Endothelial cell (in vitro differentiated cells): Measurements from ENCODE around the gene PARD3. TPM values are rescaled to one million over a fixed set of nuclear protein-coding genes. Genes with fewer than 3 reads are reported as not detected.

Source experiments
- DNase-seq: peaks from one replicate; pipeline ENCODE4 v3.0.0; 2021; ENCODE audit warnings: low spot score
- H3K27ac Mint-ChIP-seq: one replicate; pipeline ENCODE4 v1.8.0; 2021; ENCODE audit warnings: mixed read lengths, inconsistent platforms; ENCODE audit not compliant: unreplicated experiment
- H3K27me3 Mint-ChIP-seq: one replicate; pipeline ENCODE4 v1.8.0; 2021; ENCODE audit warnings: mild to moderate bottlenecking, moderate library complexity, mixed read lengths, inconsistent platforms; ENCODE audit not compliant: unreplicated experiment
- H3K36me3 Mint-ChIP-seq: one replicate; pipeline ENCODE4 v1.8.0; 2021; ENCODE audit warnings: mild to moderate bottlenecking, low read depth, mixed read lengths, inconsistent platforms; ENCODE audit not compliant: unreplicated experiment
- H3K4me1 Mint-ChIP-seq: one replicate; pipeline ENCODE4 v1.8.0; 2021; ENCODE audit warnings: mild to moderate bottlenecking, mixed read lengths, inconsistent platforms; ENCODE audit not compliant: unreplicated experiment
- H3K4me3 Mint-ChIP-seq: one replicate; pipeline ENCODE4 v1.8.0; 2021; ENCODE audit warnings: mild to moderate bottlenecking, mixed read lengths, inconsistent platforms; ENCODE audit not compliant: unreplicated experiment
- H3K9me3 Mint-ChIP-seq: one replicate; pipeline ENCODE4 v1.8.0; 2021; ENCODE audit warnings: mixed read lengths, inconsistent platforms; ENCODE audit not compliant: unreplicated experiment
- total RNA-seq: library from RNA; stranded (reverse); fragmentation: NEBNext Ultra II Directional; extraction: Animal tissue kit (Norgen Biotek cat#: 25700); gene quantifications from one replicate; pipeline ENCODE4 v1.2.1, GENCODE V29; 2021; ENCODE audit not compliant: unreplicated experiment
- TF ChIP-seq, protein P1 (sequence below): fragments of 200-600 bp; sonication (generic); IDR thresholded peaks from one replicate; pipeline ENCODE4 v1.5.0; 2021; ENCODE audit warnings: antibody characterized with exemption; ENCODE audit not compliant: unreplicated experiment

The PARD3 gene
- total RNA-seq, 1 donor from 2014 or later: 35.2 TPM

DNA sequence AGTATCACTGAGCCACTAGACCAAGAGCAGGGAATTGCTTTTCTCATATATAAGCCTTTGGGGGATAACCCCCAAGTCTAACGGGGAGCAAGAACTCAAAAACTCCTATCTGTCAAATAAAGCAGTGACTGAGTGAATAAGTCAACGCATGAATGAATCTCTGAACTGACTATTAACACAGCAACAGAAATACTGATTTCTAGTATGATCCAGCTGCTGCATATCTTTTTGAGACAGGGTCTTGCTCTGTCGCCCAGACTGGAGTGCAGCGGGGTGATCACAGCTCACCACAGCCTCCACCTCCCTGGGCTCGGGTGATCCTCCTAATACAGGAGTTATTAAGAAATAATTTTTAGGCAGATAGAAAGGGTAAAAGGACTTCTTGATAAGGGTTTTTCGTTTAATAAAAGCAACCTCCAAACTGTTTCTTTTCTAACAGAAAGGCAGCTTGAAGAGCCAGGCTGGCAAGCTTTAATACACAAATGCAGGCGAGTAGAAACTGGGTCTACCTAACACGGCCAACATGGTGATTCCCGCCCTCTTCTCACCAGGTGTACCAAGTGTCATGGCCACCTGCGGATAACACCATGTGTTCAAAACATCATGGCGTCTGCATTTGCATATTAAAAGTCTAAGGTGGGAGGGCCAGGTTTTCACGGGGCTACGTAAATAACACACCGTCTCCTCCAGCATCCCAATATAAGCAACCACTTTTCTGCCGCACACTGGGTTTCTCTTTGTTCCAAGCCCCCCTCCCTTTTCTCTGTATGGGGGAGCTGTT lies 631.9 kb downstream of the PARD3 start:
- no peaks in the 10 kb centered on the region for H3K36me3 Mint-ChIP-seq
- no peak overlapping the region for H3K4me3 Mint-ChIP-seq
- no peaks in the 10 kb centered on the region for H3K9me3 Mint-ChIP-seq
- peaks cover 40% of the 10 kb centered on the region for H3K4me1 Mint-ChIP-seq
- no peak overlapping the region for H3K27ac Mint-ChIP-seq
- DNase-seq: no peak
- TF ChIP-seq, protein P1, sequence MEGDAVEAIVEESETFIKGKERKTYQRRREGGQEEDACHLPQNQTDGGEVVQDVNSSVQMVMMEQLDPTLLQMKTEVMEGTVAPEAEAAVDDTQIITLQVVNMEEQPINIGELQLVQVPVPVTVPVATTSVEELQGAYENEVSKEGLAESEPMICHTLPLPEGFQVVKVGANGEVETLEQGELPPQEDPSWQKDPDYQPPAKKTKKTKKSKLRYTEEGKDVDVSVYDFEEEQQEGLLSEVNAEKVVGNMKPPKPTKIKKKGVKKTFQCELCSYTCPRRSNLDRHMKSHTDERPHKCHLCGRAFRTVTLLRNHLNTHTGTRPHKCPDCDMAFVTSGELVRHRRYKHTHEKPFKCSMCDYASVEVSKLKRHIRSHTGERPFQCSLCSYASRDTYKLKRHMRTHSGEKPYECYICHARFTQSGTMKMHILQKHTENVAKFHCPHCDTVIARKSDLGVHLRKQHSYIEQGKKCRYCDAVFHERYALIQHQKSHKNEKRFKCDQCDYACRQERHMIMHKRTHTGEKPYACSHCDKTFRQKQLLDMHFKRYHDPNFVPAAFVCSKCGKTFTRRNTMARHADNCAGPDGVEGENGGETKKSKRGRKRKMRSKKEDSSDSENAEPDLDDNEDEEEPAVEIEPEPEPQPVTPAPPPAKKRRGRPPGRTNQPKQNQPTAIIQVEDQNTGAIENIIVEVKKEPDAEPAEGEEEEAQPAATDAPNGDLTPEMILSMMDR: no peak
- peaks cover 9% of the 10 kb centered on the region for H3K27me3 Mint-ChIP-seq

DNA sequence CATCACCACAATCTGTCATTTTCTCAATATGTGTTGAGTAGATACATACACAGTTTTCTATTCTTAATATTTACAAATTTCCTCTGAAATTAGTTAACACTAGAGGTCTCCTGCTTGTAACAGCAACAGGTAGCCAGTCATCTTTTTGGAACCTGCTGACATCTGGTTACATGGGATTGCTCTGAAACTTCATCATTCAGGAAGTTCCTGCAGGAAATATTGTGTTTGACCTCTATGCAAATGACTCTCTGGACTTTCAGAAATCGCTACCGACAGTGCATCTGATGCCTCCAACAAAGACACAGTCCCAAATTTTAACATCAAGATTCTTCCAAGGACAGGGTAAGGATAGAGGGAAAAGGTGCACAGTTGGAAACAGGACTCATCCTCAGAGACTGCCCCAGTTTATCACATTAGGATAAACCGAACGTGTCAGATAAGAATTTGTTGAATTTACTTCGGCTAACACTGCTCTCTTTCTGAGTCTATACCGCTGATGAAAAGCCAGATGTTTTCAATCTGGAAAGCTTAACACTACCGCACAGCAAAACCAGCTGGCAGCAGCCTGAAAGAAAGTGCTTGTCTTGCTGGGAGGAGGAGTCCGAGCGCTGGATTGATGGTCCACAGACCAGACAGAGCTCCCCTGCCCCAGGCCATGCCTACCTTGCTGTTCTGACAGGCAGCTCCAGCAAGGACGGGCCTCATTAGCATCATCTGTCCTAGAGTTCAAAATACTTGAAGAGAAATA lies 633.4 kb downstream of the PARD3 start:
- H3K9me3 Mint-ChIP-seq: no peaks in the 10 kb centered on the region
- peaks cover 33% of the 10 kb centered on the region for H3K4me1 Mint-ChIP-seq
- peaks cover 2% of the 10 kb centered on the region for H3K27me3 Mint-ChIP-seq
- no peak overlapping the region for H3K27ac Mint-ChIP-seq
- DNase-seq: no peak
- TF ChIP-seq, protein P1: no peak
- H3K36me3 Mint-ChIP-seq: no peaks in the 10 kb centered on the region
- no peak overlapping the region for H3K4me3 Mint-ChIP-seq

DNA sequence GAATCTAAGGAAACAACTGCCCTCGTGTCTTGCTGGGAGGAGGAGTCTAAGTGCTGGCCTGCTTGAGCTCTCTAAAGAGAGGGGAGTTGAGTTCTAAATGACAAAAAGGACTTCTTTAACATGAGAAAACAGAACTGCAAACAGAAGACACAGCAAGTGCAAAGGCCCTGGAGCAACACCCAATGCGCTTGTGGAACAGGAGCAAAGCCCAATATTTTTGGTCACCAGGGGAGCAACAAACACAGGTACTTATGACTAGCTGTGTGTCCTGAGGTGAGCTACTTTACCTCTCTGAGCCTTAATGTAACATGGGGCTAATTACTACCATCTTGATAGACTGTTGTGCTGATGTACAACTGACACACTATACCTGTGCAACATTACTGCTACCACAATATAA lies 634.3 kb downstream of the PARD3 start:
- no peak overlapping the region for H3K27ac Mint-ChIP-seq
- TF ChIP-seq, protein P1: no peak
- peaks cover 32% of the 10 kb centered on the region for H3K4me1 Mint-ChIP-seq
- H3K27me3 Mint-ChIP-seq: peaks cover 1% of the 10 kb centered on the region
- no peaks in the 10 kb centered on the region for H3K36me3 Mint-ChIP-seq
- no peak overlapping the region for H3K4me3 Mint-ChIP-seq
- H3K9me3 Mint-ChIP-seq: no peaks in the 10 kb centered on the region
- no peak for DNase-seq

DNA sequence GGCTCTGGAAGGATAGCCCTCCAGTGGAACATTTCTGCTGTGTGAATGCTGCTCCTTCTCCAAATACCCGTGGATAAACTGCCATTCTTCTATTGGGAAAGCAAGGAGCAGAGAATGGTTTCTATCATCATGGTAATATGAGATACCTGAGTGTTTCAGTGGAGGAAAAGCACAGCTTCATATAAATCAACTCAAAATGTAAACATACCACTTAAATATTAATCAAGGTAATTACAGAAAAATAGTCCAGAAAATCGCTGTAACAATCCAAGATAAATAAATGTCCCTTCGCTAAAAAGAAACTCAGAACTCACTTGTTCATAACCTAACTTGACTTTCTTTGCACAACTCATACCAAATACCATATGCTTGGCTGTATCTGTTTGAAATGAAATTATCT lies 635.8 kb downstream of the PARD3 start:
- Mint-ChIP-seq H3K4me3 (no peak overlapping the region), H3K27ac (no peak overlapping the region), H3K27me3 (peaks cover 1% of the 10 kb centered on the region), H3K36me3 (no peaks in the 10 kb centered on the region), H3K9me3 (no peaks in the 10 kb centered on the region), H3K4me1 (peaks cover 21% of the 10 kb centered on the region)
- TF ChIP-seq, protein P1: no peak
- no peak for DNase-seq

DNA sequence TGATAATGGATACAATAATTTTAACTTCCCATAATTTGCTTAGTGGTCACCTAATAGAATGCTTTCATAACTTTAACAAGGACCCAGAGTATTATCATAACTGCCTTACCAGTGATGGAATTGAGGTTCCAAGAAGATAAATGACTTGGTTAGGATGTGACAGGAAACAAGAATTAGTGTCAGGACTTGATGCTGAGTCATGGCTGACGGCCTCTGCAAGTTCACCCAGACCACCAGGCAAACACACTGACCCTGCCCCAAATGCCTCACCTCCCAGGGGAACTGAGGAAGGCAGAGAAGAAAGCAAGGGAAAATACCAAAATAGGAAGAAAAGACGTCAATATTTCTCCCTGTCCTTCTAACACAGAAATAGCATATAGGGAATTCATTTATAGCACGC lies 636.3 kb downstream of the PARD3 start:
- no peak for DNase-seq

More for the DNA sequence above, 636.3 kb downstream of the PARD3 start:
- peaks cover 1% of the 10 kb centered on the region for H3K27me3 Mint-ChIP-seq
- H3K4me3 Mint-ChIP-seq: no peak overlapping the region
- H3K4me1 Mint-ChIP-seq: peaks cover 21% of the 10 kb centered on the region
- H3K9me3 Mint-ChIP-seq: no peaks in the 10 kb centered on the region
- no peaks in the 10 kb centered on the region for H3K36me3 Mint-ChIP-seq
- H3K27ac Mint-ChIP-seq: no peak overlapping the region
- TF ChIP-seq, protein P1: no peak
